ENCODE measurements around the gene ARID1B.

The ARID1B gene

DNA sequence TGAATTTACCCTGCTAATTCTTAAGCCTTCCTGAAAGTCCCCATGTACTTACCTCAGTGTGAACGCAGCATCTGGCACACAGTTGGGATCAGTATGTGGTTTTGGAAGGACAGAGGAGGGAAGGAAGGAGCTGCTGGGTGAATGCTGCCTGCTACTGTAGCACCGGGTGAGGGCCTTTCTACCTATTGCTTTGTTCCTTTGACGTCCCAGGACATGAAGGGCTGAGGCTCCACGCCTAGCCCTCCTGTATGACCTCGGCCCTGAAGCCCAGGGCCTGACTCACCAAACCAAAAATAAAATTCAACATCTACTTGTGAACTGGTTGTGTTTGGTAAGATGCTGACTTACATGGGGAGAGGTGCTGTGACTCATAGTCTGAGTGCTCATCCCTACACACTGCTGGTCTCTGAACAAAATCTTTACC lies 51.1 kb downstream of the ARID1B start:
- no peak for DNase-seq

DNA sequence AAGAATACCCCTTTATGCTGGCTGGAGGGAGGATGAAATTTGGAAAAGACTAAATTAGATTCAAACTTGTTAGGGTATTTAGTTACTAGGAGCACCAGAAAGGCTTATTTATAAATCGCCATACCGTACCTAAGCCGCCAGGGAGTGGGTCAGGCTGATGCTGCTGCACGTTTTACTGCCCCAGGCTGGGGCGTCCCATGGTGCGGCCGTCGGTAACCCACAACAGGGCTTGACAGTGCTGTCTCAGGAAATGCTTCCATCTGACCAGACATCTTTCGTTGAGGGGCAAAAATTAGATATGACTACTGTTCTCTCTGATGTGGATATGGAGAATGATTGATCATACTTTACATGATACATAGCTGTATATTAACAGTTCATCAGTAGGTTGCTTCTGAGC lies 52.9 kb downstream of the ARID1B start:
- no peak for DNase-seq

DNA sequence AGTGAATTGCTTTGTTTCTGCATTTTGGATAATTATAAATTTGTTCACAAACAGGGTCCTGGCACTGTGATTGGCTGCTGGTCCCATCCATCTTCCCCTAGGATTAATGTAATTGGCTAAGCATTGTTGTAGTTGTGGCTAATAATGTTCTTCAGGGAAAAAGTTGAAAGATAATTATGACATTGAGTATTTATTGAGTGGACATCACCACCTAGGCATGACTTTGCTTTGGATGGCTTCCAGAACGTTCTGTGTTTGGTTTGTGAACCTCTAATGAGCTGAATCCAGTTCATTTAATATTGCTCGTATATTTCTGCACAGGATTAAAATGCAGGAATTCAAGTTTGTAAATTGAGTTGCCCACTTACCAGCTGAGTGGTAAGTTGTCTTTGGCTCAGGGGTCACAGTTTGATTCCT lies 55.1 kb downstream of the ARID1B start:
- DNase-seq = no peak

DNA sequence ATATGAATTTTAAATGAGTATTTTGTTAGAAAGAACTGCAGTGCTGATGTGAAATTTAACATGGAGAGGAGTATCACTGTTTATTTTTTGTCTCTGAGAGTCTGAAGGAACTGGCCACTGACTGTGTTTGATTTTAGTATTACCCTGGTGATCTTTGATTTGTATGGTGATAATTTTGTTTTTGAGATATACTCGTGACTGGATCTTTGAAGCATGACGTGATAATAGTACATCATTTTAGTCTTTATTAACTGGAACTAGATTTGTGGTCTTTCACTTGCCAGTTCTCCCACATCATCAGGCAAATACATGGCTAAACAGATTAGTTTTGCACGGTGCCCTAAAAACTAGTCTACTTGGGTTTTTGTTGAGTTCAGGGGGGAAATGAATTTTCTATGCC lies 55.5 kb downstream of the ARID1B start:
- no peak for DNase-seq

DNA sequence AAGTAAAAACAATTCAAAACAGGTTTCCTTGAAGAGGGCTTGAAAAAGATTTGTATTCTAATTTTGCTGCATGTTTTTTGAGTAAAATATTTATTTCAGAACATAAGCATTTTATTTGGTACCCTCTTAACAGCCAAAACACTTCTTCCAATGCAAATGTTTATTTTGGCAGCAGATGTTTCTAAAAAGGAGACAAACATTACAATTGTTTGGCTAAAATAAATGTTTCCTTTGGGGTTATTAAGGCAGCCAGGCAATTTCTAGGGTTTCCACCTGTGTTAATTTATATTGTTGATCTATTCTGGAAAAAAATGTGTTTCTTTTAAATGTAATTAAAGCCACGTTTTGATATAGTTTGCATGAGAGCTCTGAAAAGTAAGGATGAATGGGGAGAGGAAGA lies 56.6 kb downstream of the ARID1B start:
- DNase-seq = no peak

DNA sequence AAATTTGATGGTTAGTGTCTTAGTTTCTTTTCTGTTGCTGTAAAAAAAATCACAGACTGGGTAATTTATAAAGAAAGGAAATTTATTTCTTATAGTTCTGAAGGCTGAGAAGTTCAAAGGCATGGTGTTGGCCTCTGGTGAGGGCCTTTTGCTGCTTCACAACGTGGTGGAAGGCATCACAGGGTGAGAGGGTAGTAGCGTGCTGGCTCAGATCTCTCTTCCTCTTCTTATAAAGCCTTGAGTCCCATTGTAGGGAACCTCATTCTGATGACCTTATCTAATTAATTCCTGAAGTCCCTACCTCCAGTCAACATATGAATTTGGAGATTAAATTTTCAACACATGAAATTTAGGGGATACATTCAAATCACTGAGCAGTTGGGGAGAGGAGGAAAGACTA lies 62.0 kb downstream of the ARID1B start:
- DNase-seq = no peak

DNA sequence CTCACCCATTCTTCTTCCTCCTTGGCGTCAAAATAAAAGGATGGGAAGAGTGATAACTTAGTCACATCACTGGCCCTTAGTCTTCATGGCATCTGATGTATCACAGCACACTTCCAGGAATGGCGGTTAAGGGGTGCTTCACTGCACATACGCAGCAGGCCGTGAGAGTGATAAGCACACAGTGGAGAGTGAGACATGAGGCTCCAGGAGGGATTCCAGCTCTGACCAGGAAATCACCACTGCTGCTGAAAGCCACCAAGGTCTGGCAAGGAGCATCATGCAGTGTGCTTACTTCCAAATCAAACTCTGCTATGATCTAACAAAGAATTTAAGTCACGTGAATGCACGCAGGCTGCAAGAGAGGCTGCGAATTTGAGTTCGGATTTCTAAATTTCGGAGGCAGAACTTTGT lies 62.4 kb downstream of the ARID1B start:
- no peak for DNase-seq

DNA sequence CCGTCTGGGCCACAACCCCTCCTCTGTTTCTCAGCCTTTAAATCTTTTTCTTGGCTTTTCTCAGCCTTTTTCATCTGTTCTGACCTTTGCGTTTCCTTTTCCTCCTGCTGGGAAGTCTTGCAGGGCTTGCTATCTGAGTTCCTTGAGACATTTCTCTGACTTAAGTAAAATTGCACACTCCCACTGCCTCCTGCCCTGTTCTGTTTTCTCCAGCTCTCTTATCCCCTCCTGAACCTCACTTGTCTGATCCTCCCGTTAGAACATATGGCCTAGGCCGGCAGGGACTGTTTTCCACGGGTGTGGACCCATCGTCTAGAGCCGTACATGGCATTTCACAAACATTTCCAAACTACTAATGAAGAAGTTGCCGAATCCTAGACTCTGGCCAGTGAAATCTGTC lies 63.0 kb downstream of the ARID1B start:
- no peak for DNase-seq

DNA sequence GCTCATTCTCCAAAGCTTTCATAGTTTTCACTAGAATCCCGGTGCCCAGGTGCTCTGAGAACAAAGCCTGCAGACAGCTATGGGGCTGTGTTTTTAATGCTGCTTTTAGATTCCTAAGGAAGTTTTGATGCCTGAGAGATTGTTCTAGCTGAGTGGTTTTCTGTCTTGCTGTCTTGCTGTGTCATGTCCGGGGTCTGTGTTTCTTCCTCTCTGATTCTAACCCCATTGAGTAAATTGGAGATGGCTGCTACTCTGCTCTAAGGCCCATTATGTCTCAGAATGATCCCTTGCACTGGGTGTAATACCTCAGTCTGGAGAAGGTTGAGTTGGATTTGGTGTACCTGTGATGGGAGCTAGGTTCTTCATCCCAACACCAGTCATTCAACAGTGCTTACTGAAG lies 63.4 kb downstream of the ARID1B start:
- DNase-seq = no peak

DNA sequence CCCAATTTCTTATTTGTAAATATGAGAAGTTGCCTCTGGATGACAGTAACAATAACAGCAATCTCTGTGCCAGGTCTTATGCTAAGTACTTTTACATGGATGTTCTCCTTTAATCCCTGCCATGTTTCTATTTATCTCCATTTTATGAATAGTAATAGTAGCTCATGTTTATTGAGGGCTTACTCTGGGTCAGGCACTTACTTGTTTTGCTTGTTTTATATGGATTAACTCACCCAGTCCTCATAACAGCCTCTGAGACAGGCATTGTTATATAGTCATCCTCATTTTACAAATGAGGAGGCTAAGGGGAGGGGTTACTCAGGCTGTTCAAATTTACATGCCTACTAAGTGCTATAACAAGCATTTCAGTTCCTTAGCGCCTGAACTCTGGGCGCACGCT lies 64.3 kb downstream of the ARID1B start:
- DNase-seq = no peak

DNA sequence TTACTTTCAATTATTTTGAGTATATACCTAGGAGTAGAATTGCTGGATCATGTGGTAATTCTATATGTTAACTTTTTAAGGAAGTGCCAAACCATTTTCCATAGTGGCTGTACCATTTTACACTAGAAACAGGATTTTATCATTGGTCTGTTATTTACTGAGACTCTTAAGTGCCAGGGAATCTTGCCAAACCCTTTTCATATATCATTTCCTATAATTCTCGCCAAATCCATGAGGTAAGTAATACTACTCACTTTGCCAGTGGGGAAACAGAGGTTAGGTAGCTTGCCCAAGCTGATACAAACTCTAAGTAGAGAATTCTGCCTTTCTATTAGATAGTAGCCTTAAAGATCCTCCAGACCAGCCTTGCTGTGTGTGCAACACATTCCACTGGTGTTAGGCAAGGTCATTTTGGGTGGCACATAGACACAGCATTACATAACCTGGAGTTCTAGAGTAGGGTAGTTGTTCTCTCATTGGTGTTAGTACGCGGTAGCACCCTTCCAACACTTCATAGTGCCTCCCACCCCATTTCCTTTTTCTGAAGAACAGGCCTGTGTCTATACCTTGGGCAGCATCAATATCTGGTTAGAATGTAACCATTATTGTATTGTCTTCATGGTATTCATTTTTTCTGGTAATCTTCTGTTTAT lies 65.5 kb downstream of the ARID1B start:
- no peak for DNase-seq

DNA sequence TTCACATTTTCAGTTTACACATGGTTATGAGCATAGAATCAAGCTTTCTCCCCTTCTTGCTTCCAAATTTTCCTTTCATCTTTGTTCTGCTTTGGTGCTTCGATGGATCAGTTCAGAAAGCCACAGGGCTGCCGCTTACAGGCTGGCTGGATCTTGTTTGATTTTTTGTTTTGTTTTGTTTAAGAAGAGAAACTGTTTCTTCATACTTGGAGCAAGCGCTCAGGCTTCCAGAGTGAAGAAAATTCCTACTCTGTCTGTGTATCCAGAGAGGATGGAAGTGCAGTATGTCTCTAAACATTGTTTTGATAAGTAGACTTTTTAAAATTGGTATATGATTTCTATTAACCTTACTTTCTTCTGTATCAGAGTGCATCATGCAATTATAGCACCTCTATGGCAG lies 66.9 kb downstream of the ARID1B start:
- no peak for DNase-seq

DNA sequence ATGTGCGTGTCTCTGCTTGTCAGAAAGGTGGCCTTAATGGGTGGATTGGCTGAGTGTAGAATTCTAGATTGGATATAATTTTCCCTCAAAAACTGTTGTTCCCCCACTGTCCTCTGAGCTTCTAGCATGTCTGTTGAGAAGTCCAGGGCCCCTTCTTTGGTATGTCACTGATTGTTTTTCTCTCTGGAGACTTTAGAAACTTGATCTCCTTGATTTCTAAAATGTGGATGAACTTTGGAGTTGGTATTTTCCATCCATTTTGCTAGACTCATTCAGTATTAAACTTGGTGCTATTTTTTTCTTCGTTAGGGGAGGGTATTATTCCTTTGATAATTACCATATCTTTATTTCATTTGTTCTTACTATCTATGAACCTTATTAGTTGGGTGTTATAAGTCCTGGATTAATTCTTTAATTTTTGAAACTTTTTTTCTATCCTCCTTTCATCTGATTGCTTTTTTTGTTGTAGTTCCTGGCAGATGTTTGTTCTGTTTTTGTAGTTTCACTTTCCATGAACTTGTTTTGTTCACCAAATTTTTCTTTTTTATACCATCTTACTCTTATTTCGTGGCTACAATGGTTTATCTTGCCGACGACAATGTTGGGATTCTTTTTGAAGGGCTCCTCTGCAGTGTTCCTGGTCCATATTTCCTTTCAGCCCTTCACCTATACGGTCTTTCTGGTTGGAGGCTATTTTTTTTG lies 68.4 kb downstream of the ARID1B start:
- DNase-seq = no peak

DNA sequence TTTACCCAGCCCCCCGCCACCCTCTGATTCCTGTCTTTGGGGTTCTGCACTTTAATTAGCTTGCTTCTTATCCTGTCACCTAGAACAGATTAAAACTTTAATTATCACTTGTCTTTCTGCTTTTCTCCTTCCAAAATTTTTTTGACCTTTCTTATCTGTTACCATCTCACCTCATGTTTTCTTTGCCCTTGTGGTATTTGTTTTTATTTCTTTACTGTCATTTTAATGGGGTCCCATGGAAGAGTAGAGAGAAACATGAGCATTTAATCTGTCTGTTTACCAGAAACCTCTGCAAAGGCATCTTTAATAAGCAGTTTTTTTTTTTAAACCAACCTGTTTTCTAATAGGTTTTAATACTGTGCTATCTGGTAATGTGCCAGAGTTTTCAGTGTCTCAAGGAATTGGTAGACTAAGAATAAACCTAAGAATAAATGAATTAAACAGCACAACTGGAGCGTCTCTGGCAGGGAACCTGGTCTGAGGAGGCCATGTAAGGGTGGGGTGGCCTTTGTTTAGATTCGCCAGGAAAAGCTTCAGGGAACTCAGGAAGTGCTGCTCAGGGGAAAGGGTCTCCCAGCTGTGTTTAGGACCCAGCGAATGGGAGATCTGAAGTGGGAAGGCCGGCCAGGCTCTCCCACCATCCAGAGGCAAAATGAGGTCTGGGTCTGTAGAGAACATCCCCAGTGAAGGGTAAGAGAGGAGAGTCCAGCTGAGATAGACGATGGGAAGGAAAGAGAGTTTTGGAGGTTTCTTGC lies 69.8 kb downstream of the ARID1B start:
- DNase-seq = no peak

DNA sequence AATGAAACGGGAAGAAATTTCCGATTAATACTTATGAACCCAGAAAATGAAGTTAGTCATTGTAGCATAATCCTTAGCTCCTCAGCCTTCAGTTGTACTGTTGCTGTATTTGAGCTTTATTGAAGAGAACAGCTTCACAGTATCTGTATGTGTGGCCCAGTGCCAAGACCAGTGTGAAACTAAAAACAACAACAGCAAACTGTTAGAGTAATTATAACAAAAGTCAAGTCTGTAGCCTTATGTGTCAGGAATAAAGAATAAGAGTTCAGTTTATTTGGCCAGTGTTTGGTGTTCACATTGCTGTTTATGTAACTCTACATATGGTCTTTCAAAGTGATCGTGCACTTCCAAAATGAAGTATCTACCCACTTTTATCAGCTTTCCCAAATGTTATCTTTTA lies 70.9 kb downstream of the ARID1B start:
- DNase-seq = no peak

DNA sequence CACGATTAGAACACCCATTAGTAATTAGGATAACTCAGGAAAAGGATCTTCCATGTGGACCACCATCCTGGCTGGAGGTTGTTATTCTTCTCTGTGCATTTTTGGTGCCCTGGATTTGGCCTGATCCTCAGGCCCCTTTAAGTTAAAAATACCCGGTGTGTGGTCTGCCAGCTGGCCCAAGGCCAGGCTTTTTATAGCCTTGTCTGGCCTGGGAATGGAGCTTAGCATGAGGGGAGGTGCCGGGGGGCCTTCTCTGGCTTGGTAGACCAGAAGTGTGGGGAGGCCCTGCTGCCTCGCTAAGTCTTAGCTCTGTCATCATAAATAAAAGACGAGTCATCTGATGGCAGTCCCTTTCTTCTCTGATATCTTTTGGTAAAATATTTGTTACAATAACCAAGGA lies 71.4 kb downstream of the ARID1B start:
- no peak for DNase-seq

DNA sequence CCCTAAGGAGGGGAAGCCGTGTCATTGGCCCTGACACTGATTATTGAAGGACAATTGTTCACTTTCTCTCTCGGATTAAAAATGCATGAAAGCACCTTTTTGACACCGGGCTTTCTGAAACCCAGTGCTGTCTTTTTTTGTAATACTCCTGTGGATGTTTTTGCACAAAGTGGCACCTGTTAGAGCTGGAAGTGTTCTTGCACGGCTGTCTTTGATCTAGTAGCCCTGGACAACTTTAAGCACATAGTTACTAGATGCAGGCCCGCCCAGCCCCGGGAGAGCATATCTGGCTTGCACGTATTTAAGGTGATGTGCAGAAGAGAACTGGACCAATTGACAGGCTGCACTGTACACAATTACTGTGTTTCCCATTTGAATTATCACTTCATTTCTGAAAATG lies 72.6 kb downstream of the ARID1B start:
- DNase-seq = no peak

DNA sequence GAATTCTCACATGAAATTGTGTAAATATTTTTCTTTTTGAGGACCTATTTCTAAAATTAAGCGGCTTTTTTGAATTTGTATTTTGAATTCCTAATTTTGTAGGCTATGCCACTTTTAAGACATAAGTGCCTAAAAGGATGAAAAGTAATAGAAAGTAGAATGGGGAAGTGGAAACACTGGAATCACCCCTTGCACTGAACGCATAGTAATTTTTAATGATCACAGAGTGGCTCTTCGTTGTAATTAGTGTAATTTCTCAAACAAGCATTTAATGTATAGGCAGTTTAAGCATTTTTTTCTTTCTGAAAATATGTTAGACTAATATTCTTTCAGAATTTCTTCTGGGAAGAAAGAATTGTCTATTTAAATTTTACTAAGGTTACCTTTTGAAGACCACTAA lies 73.2 kb downstream of the ARID1B start:
- DNase-seq = no peak

DNA sequence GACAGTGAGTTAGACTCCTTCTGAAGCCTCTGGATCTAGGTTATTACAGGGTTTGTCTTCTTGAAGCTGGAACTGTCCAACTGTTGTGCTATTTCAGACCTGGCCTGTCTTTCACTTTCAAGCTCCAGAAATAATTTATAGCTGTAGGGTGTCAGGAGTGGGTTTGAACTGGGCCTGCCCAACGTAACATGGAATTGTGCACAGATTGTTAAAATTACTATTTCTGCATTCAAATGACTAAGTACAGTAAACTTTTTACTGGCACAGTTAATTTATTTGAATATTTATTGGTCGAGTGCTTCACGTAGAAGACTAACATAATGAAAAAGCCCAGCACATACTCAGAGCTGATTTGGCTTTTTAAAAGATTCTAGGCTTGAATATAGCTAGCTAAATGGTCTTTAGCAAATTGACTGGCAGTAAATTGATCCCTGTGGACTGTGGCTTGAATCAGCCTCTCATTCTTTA lies 74.3 kb downstream of the ARID1B start:
- no peak for DNase-seq

DNA sequence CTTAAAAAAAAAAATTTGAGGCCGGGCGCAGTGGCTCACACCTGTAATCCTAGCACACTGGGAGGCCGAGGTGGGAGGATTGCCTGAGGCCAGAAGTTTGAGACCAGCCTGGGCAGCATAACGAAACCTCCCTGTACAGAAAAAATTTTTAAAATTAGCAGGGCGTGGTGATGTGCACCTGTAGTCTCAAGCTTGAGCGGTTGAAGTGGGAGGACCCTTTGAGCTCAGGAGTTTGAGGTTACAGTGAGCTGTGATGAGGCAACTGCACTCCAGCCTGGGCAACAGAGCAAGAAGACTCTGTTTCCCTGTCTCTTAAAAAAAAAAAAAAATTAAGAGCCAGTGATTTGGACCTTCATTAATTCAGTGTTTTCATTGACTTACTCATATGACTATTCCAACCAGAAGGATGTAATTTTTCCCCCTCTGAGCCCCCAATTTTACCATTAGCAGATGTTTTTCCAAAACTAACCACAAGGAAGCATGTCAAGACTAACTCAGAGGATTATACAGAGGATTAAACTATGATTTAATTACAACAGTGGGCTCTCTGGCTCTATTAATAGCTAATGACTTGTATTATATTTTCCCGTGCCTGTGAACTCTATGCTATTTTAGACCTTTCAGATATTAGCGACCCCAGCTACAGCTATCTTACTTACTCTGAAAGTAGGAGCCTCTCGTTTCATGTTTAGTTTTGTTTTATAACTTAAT lies 75.1 kb downstream of the ARID1B start:
- DNase-seq = no peak

DNA sequence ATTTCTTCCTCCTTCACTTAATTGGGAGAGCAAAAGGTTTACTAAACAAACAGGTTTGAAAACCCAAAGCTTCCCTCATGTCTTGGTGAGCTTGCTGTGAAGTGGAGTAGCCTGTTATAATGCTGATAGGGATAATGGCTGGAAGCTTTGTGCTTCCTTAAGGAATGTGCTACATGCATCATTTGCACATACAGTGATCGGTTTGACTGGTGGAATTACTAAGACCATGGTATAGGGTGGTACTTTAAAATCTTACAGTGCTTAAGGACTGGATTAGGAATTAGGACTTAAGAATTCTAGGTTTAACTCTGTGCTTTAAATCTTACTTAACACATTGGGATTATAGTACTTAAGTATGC lies 75.7 kb downstream of the ARID1B start:
- no peak for DNase-seq

DNA sequence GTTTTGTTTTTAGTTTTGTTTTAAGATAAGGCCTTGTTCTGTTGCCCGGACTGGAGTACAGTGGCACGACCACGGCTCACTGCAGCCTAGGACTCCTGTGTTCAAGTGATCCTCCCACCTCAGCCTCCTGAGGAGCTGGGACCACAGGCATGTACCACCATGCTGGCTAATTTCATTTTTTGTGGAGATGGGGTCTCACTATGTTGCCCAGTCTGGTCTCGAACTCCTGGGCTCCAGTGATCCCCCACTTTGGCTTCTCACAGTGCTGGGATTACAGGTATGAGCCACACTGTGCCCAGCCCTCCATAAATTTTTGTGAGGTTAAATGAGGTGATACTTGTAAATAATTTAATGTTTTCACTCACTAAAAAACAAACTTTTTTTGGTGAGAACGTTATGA lies 76.6 kb downstream of the ARID1B start:
- no peak for DNase-seq

DNA sequence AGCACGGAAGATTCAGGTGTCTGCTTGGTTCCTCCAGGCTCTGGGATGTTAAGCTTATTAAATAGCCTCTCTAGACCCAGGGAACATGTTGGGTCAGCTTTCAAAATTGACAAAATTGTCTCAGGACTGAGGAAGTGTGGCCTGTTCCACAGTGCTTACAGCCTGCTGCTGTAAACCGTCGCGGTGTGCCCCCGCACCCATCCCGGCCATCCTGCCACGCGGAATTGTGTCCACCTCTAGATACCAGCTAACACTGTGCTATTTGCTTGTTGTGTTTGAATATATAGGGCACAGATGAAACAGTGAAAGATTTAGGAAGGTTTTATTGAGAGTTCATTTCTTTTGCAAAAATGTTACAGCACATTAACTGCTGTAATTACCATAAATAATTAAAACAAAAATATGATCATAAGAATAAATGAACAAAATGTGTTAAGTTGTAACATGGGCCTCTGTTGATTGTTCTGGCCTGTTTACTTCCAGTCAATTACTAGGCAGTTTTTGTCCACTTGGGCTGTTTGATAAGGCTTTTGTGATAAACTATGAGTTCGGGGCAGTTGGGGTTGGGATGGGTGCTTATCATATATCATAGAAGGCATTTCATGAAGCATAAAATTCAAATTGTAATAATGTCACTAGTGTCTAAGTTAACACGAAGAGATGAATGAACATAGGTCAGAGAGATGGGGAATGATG lies 77.4 kb downstream of the ARID1B start:
- no peak for DNase-seq

Data from effector CD4-positive, alpha-beta T cell (primary cell).